Omental fat pad (tissue), 4 donors: ENCODE data around the gene TMEFF2. TPM values are rescaled to one million over a fixed set of nuclear protein-coding genes. Genes with fewer than 3 reads are reported as not detected.

Experiments used
- ATAC-seq: fragments of 150-250 bp; one replicate; pipeline ENCODE4 v1.9.1; 2016; ENCODE audit warnings: mild to moderate bottlenecking, moderate library complexity; ENCODE audit not compliant: low FRiP score
- DNase-seq: peaks from one replicate; pipeline ENCODE4 v3.0.0-alpha.2; 2019; ENCODE audit warnings: low spot score
- CTCF ChIP-seq, 3 donors: fragments of 450-650 bp; IDR thresholded peaks; one replicate each; pipeline ENCODE4 v1.5.1; 2016 to 2017; ENCODE audit warnings: antibody characterized with exemption in 3 of 3, mild to moderate bottlenecking in 3 of 3, moderate library complexity in 2 of 3
- total RNA-seq, 4 donors: library from RNA; depleted of rRNA; stranded (reverse); fragments of >200 nt; gene quantifications; one replicate each; pipeline ENCODE4 v1.1.0, GENCODE V29; 2016

Gene TMEFF2
- total RNA-seq, 4 donors from 2014 or later = not detected

GRCh38 chr2:192159736-192160135 lies 35.0 kb downstream of the TMEFF2 start:
- DNase-seq (no peak), ATAC-seq (no peak)
- no peak for TF ChIP-seq CTCF (IDR thresholded peaks at IDR 0.05)

GRCh38 chr2:192159208-192159607 lies 35.5 kb downstream of the TMEFF2 start:
- ATAC-seq = no peak
- DNase-seq = no peak
- TF ChIP-seq CTCF (IDR thresholded peaks at IDR 0.05) = no peak

- no peak for TF ChIP-seq CTCF (IDR thresholded peaks at IDR 0.05)
- ATAC-seq (peak; percentile 63), DNase-seq (no peak)
Measured at GRCh38 chr2:192157776-192158175, 37.0 kb downstream of the TMEFF2 start.

- DNase-seq = no peak
- TF ChIP-seq CTCF (IDR thresholded peaks at IDR 0.05) = no peak
- no peak for ATAC-seq
Measured at GRCh38 chr2:192155511-192156118, 39.1 kb downstream of the TMEFF2 start.

- no peak for DNase-seq
- no peak for ATAC-seq
- no peak for TF ChIP-seq CTCF (IDR thresholded peaks at IDR 0.05)
Measured at GRCh38 chr2:192153561-192153960, 41.2 kb downstream of the TMEFF2 start.

GRCh38 chr2:192151853-192152252 lies 42.9 kb downstream of the TMEFF2 start:
- TF ChIP-seq CTCF (IDR thresholded peaks at IDR 0.05) = no peak
- DNase-seq (no peak), ATAC-seq (no peak)

- TF ChIP-seq CTCF (IDR thresholded peaks at IDR 0.05) = no peak
- no peak for ATAC-seq
- DNase-seq = no peak
Measured at GRCh38 chr2:192150166-192150565, 44.6 kb downstream of the TMEFF2 start.
